Measurements from ENCODE around the gene M1AP. TPM values are rescaled to one million over a fixed set of nuclear protein-coding genes. Genes with fewer than 3 reads are reported as not detected.

The M1AP gene
- not detected for polyA plus RNA-seq (2012; ENCODE audit: insufficient read length, low read depth)

- TF ChIP-seq REST (IDR thresholded peaks at IDR 0.05; ENCODE audit: insufficient read depth in 1 of 2, low read depth in 2 of 2, low read length in 2 of 2) (no peak), FOXP2 (optimal IDR thresholded peaks at IDR 0.05; ENCODE audit: borderline replicate concordance, extremely low read depth, extremely low read length, insufficient read depth) (no peak), POLR2AphosphoS5 (IDR thresholded peaks at IDR 0.05; ENCODE audit: low read depth, low read length) (no peak), TAF1 (IDR thresholded peaks at IDR 0.05; ENCODE audit: borderline replicate concordance, insufficient read depth, low read length) (no peak), SIN3A (IDR thresholded peaks at IDR 0.05; ENCODE audit: borderline replicate concordance, insufficient read depth, low read length) (no peak)
These were observed at the start of gene M1AP for GRCh38 chr2:74648009-74648443. M1AP (minus strand) TSS chr2:74648330; CDS start chr2:74640275, 8,055 bp downstream.

GRCh38 chr2:74696829-74697228, 48.7 kb upstream of the M1AP start:
- no peak for TF ChIP-seq TAF1 (IDR thresholded peaks at IDR 0.05; ENCODE audit: borderline replicate concordance, insufficient read depth, low read length)
- TF ChIP-seq POLR2AphosphoS5 (IDR thresholded peaks at IDR 0.05; ENCODE audit: low read depth, low read length) = no peak
- no peak for TF ChIP-seq REST (IDR thresholded peaks at IDR 0.05; ENCODE audit: insufficient read depth in 1 of 2, low read depth in 2 of 2, low read length in 2 of 2)
- TF ChIP-seq FOXP2 (optimal IDR thresholded peaks at IDR 0.05; ENCODE audit: borderline replicate concordance, extremely low read depth, extremely low read length, insufficient read depth) = no peak
- TF ChIP-seq SIN3A (IDR thresholded peaks at IDR 0.05; ENCODE audit: borderline replicate concordance, insufficient read depth, low read length) = no peak

GRCh38 chr2:74695663-74696062, 47.5 kb upstream of the M1AP start:
- TF ChIP-seq POLR2AphosphoS5 (IDR thresholded peaks at IDR 0.05; ENCODE audit: low read depth, low read length) (no peak), TAF1 (IDR thresholded peaks at IDR 0.05; ENCODE audit: borderline replicate concordance, insufficient read depth, low read length) (no peak), FOXP2 (optimal IDR thresholded peaks at IDR 0.05; ENCODE audit: borderline replicate concordance, extremely low read depth, extremely low read length, insufficient read depth) (no peak), SIN3A (IDR thresholded peaks at IDR 0.05; ENCODE audit: borderline replicate concordance, insufficient read depth, low read length) (no peak), REST (IDR thresholded peaks at IDR 0.05; ENCODE audit: insufficient read depth in 1 of 2, low read depth in 2 of 2, low read length in 2 of 2) (no peak)

- TF ChIP-seq TAF1 (IDR thresholded peaks at IDR 0.05; ENCODE audit: borderline replicate concordance, insufficient read depth, low read length) = no peak
- no peak for TF ChIP-seq FOXP2 (optimal IDR thresholded peaks at IDR 0.05; ENCODE audit: borderline replicate concordance, extremely low read depth, extremely low read length, insufficient read depth)
- no peak for TF ChIP-seq SIN3A (IDR thresholded peaks at IDR 0.05; ENCODE audit: borderline replicate concordance, insufficient read depth, low read length)
- no peak for TF ChIP-seq REST (IDR thresholded peaks at IDR 0.05; ENCODE audit: insufficient read depth in 1 of 2, low read depth in 2 of 2, low read length in 2 of 2)
- no peak for TF ChIP-seq POLR2AphosphoS5 (IDR thresholded peaks at IDR 0.05; ENCODE audit: low read depth, low read length)
These were observed 46.2 kb upstream of the M1AP start for GRCh38 chr2:74694281-74694680.

GRCh38 chr2:74693668-74694067, 45.5 kb upstream of the M1AP start:
- no peak for TF ChIP-seq TAF1 (IDR thresholded peaks at IDR 0.05; ENCODE audit: borderline replicate concordance, insufficient read depth, low read length)
- TF ChIP-seq SIN3A (IDR thresholded peaks at IDR 0.05; ENCODE audit: borderline replicate concordance, insufficient read depth, low read length) = no peak
- TF ChIP-seq FOXP2 (optimal IDR thresholded peaks at IDR 0.05; ENCODE audit: borderline replicate concordance, extremely low read depth, extremely low read length, insufficient read depth) = no peak
